HepG2 (cell line): ENCODE measurements around the gene ANXA7. TPM values are rescaled to one million over a fixed set of nuclear protein-coding genes. Genes with fewer than 3 reads are reported as not detected.

Experiments used
- MAF1 ChIP-seq: sonication (generic); formaldehyde crosslinking; IDR thresholded peaks from 2 replicates; pipeline ENCODE4 v1.5.0; 2020; ENCODE audit warnings: missing genetic modification reagents, borderline replicate concordance
- MED8 ChIP-seq: sonication (generic); formaldehyde crosslinking; IDR thresholded peaks from 2 replicates; pipeline ENCODE4 v1.8.1; 2023; ENCODE audit warnings: mild to moderate bottlenecking, missing genetic modification reagents; ENCODE audit not compliant: insufficient replicate concordance
- MLLT10 ChIP-seq: sonication (generic); formaldehyde crosslinking; IDR thresholded peaks from 2 replicates; pipeline ENCODE4 v1.4.0; 2020; ENCODE audit warnings: missing genetic modification reagents
- RFX5 ChIP-seq: IDR thresholded peaks from 2 replicates; pipeline ENCODE4 v1.6.1; 2011; ENCODE audit warnings: low read depth, low read length, improper control_type of control experiment
- SRSF1 ChIP-seq: fragments of 200-400 bp; formaldehyde crosslinking; optimal IDR thresholded peaks from 2 replicates; pipeline ENCODE3; 2017; ENCODE audit warnings: mild to moderate bottlenecking, low read depth, low read length, moderate library complexity
- ZNF207 ChIP-seq: fragments of 450-650 bp; IDR thresholded peaks from 2 replicates; pipeline ENCODE4 v1.6.1; 2016; ENCODE audit warnings: antibody characterized with exemption, borderline replicate concordance
- ZNF251 ChIP-seq: sonication (generic); formaldehyde crosslinking; IDR thresholded peaks from 2 replicates; pipeline ENCODE4 v1.9.0; 2021; ENCODE audit warnings: mild to moderate bottlenecking, missing genetic modification reagents
- ZNF333 ChIP-seq: sonication (generic); formaldehyde crosslinking; IDR thresholded peaks from 2 replicates; pipeline ENCODE4 v1.4.0; 2020; ENCODE audit warnings: mild to moderate bottlenecking, missing genetic modification reagents, borderline replicate concordance
- ZNF780A ChIP-seq: sonication (generic); formaldehyde crosslinking; IDR thresholded peaks from 2 replicates; pipeline ENCODE4 v1.8.0; 2022; ENCODE audit warnings: mild to moderate bottlenecking, missing genetic modification reagents, moderate library complexity
- polyA plus RNA-seq, 8 experiments: library from polyadenylated mRNA; depleted of rRNA in 3 of 8; stranded (reverse) in 7 of 8; unstranded in 1 of 8; fragments of >200 nt; fragmentation: Illumina TruSeq in 4 of 8; extraction: Trizol in 4 of 8; gene quantifications; 2 replicates each; pipeline versions ENCODE4 v1.2.1 to v1.2.3, GENCODE V29; 2011 to 2016; ENCODE audit warnings: low read depth in 4 of 8, missing spikeins in 1 of 8, mixed read lengths in 1 of 8; ENCODE audit not compliant: insufficient read depth in 1 of 8
- total RNA-seq, 5 experiments: library from RNA; depleted of rRNA; stranded (reverse); fragments of >200 nt; fragmentation: Illumina TruSeq; extraction: Trizol; gene quantifications; 2 replicates each; pipeline ENCODE4 v1.2.3, GENCODE V29; 2016; ENCODE audit warnings: low read depth in 1 of 5
- TF ChIP-seq, protein P1 (sequence below): IDR thresholded peaks from 2 replicates; pipeline ENCODE4 v1.6.1; 2012; ENCODE audit warnings: inconsistent platforms
- TF ChIP-seq, protein P2 (sequence below): sonication (generic); formaldehyde crosslinking; IDR thresholded peaks from 2 replicates; pipeline ENCODE4 v1.4.0; 2020; ENCODE audit warnings: mild to moderate bottlenecking, low read depth, missing genetic modification reagents
- TF ChIP-seq, protein P3 (sequence below): IDR thresholded peaks from 2 replicates; pipeline ENCODE4 v1.6.1; 2018; ENCODE audit warnings: missing genetic modification reagents, mild to moderate bottlenecking, missing compliant biosample characterization

The ANXA7 gene
- total and polyA plus RNA-seq, 2 of the 13 experiments (the other 11 are each of a cell fraction or from before 2014, with no cell fraction given) = 54.8 to 89.0 TPM

GRCh38 chr10:73410897-73411296 lies 3.0 kb downstream of the ANXA7 start (continued):
- no peak for TF ChIP-seq ZNF333 (CRISPR knock-in tag)
- TF ChIP-seq SRSF1 = no peak
- TF ChIP-seq ZNF207 = no peak
- TF ChIP-seq, protein P1, sequence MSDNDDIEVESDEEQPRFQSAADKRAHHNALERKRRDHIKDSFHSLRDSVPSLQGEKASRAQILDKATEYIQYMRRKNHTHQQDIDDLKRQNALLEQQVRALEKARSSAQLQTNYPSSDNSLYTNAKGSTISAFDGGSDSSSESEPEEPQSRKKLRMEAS = no peak
- no peak for TF ChIP-seq MED8
- TF ChIP-seq, protein P2, sequence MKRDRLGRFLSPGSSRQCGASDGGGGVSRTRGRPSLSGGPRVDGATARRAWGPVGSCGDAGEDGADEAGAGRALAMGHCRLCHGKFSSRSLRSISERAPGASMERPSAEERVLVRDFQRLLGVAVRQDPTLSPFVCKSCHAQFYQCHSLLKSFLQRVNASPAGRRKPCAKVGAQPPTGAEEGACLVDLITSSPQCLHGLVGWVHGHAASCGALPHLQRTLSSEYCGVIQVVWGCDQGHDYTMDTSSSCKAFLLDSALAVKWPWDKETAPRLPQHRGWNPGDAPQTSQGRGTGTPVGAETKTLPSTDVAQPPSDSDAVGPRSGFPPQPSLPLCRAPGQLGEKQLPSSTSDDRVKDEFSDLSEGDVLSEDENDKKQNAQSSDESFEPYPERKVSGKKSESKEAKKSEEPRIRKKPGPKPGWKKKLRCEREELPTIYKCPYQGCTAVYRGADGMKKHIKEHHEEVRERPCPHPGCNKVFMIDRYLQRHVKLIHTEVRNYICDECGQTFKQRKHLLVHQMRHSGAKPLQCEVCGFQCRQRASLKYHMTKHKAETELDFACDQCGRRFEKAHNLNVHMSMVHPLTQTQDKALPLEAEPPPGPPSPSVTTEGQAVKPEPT (CRISPR knock-in tag) = no peak
- TF ChIP-seq ZNF251 (CRISPR knock-in tag) = no peak
- TF ChIP-seq MAF1 (CRISPR knock-in tag) = no peak
- no peak for TF ChIP-seq MLLT10
- no peak for TF ChIP-seq ZNF780A (CRISPR knock-in tag)
- TF ChIP-seq RFX5 = no peak
- TF ChIP-seq, protein P3, sequence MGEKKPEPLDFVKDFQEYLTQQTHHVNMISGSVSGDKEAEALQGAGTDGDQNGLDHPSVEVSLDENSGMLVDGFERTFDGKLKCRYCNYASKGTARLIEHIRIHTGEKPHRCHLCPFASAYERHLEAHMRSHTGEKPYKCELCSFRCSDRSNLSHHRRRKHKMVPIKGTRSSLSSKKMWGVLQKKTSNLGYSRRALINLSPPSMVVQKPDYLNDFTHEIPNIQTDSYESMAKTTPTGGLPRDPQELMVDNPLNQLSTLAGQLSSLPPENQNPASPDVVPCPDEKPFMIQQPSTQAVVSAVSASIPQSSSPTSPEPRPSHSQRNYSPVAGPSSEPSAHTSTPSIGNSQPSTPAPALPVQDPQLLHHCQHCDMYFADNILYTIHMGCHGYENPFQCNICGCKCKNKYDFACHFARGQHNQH = no peak
- TF ChIP-seq, all 625 proteins: peak for 0
